Endometrial microvascular endothelial cells (primary cell): ENCODE measurements around the gene ARHGAP22. TPM values are rescaled to one million over a fixed set of nuclear protein-coding genes. Genes with fewer than 3 reads are reported as not detected.

ENCODE experiments used
- in situ Hi-C: cut with HindIII; loops from 2 replicates; pipeline ENCODE4 v1.10.0; 2017; ENCODE audit warnings: low sequenced_read_pairs, low pct_unique_long_range_greater_than_20kb; ENCODE audit errors: inconsistent ontology term
- total RNA-seq: library from RNA; depleted of rRNA; stranded (reverse); fragments of >200 nt; gene quantifications from one replicate; pipeline ENCODE4 v1.2.3, GENCODE V29; 2015; ENCODE audit errors: inconsistent ontology term

ARHGAP22 gene
- total RNA-seq, 1 donor from 2014 or later = 80.9 TPM

GRCh38 chr10:48411510-48411909 lies 193.4 kb downstream of the ARHGAP22 start:
- in situ Hi-C loops = no loop called here

GRCh38 chr10:48410503-48410902 lies 194.4 kb downstream of the ARHGAP22 start:
- in situ Hi-C loops = no loop called here

- in situ Hi-C loops = no loop called here
These were observed 198.2 kb downstream of the ARHGAP22 start for GRCh38 chr10:48406658-48407057.

- in situ Hi-C loops = no loop called here
These were observed 198.7 kb downstream of the ARHGAP22 start for GRCh38 chr10:48406204-48406603.

GRCh38 chr10:48404646-48405045 lies 200.2 kb downstream of the ARHGAP22 start:
- in situ Hi-C loops = no loop called here

- in situ Hi-C loops = no loop called here
These were observed 204.0 kb downstream of the ARHGAP22 start for GRCh38 chr10:48400850-48401220.

- in situ Hi-C loops = no loop called here
These were observed 204.6 kb downstream of the ARHGAP22 start for GRCh38 chr10:48400129-48400849.

GRCh38 chr10:48399551-48399950 lies 205.3 kb downstream of the ARHGAP22 start:
- in situ Hi-C loops = no loop called here

GRCh38 chr10:48399056-48399541 lies 205.8 kb downstream of the ARHGAP22 start:
- in situ Hi-C loops = no loop called here

- in situ Hi-C loops = no loop called here
These were observed 206.6 kb downstream of the ARHGAP22 start for GRCh38 chr10:48398261-48398660.

Other genes with a start within 250 kb of the ARHGAP22 start
- gene WDFY4, start 79.8 kb upstream of the ARHGAP22 start, total RNA-seq = 13.4 TPM